ENCODE measurements around the gene B3GALT5.

GRCh38 chr21:39663066-39663465, 50.3 kb downstream of the B3GALT5 start:
- TF ChIP-seq, protein P1, sequence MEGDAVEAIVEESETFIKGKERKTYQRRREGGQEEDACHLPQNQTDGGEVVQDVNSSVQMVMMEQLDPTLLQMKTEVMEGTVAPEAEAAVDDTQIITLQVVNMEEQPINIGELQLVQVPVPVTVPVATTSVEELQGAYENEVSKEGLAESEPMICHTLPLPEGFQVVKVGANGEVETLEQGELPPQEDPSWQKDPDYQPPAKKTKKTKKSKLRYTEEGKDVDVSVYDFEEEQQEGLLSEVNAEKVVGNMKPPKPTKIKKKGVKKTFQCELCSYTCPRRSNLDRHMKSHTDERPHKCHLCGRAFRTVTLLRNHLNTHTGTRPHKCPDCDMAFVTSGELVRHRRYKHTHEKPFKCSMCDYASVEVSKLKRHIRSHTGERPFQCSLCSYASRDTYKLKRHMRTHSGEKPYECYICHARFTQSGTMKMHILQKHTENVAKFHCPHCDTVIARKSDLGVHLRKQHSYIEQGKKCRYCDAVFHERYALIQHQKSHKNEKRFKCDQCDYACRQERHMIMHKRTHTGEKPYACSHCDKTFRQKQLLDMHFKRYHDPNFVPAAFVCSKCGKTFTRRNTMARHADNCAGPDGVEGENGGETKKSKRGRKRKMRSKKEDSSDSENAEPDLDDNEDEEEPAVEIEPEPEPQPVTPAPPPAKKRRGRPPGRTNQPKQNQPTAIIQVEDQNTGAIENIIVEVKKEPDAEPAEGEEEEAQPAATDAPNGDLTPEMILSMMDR (IDR thresholded peaks at IDR 0.05; ENCODE audit: low read length) = no peak
- TF ChIP-seq EZH2phosphoT487 (IDR thresholded peaks at IDR 0.05; ENCODE audit: low read length) = no peak
- TF ChIP-seq EZH2 (optimal IDR thresholded peaks at IDR 0.05; ENCODE audit: low read depth, low read length) = no peak

All from MM.1S (cell line).